ENCODE measurements around the gene TMEM167B.

GRCh38 chr1:109105881-109106280 lies 15.3 kb downstream of the TMEM167B start:
- no peak for TF ChIP-seq CTCF (IDR thresholded peaks at IDR 0.05; ENCODE audit: borderline replicate concordance, extremely low read depth, low read length, poor library complexity, severe bottlenecking)
- TF ChIP-seq EZH2 (IDR thresholded peaks at IDR 0.05; ENCODE audit: borderline replicate concordance, low read depth, low read length, severe bottlenecking), result no peak

All from DND-41 (cell line).